ENCODE results near the gene ZNF14.

GRCh38 chr19:19745496-19746285, 12.8 kb upstream of the ZNF14 start:
- TF ChIP-seq YY1 (IDR thresholded peaks at IDR 0.05; ENCODE audit: insufficient read depth, insufficient read length) (no peak), ZNF274 (IDR thresholded peaks at IDR 0.05; ENCODE audit: low read depth, low read length) (no peak), SUZ12 (IDR thresholded peaks at IDR 0.05; ENCODE audit: extremely low read depth, insufficient read depth, insufficient read length) (no peak)

All from NT2/D1 (cell line).